ENCODE results near the gene KLHL8. TPM values are rescaled to one million over a fixed set of nuclear protein-coding genes. Genes with fewer than 3 reads are reported as not detected.
A peak's percentile ranks its signal among the peaks of the same experiment; 100 is the strongest.
"Not testable (repeated sequence)": the region's sequence is repeated elsewhere in the genome, so short reads cannot be mapped to it uniquely, and the experiment has no call there.

The KLHL8 gene
- total RNA-seq, 2 donors from 2014 or later = 15.7 to 18.8 TPM

DNA sequence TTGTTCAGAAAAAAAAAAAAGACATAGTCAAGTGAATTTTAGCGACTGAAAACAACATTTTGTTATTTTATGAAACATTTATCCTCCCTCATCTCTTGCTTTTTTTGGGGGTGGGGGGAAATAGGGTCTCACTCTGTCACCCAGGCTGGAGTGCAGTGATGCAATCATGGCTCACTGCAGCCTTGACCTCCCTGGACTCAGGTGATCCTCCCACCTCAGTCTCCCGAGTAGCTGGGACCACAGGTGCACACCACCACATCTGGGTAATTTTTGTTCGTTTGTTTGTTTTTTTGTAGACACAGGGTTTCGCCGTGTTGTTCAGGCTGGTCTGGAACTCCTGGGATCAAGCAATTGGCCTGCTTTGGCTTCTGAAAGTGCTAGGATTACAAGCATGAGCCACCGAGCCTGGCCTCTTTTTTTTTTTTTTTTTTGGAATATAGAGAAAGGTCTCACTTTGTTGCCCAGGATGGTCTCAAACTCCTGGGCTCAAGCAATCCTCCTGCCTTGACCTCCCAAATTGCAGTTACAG, 3.1 kb downstream of the KLHL8 start:
- H3K27me3 Mint-ChIP-seq; H3K36me3 Mint-ChIP-seq; H3K9me3 Mint-ChIP-seq; H3K27ac Mint-ChIP-seq; H3K4me3 Mint-ChIP-seq; ATAC-seq; DNase-seq (ENCODE audit: low spot score): not testable (repeated sequence)
- H3K4me1 Mint-ChIP-seq (ENCODE audit: low read depth in 2 of 2) = peaks cover 13 to 14% of the 10 kb centered on the region in 2 donors

DNA sequence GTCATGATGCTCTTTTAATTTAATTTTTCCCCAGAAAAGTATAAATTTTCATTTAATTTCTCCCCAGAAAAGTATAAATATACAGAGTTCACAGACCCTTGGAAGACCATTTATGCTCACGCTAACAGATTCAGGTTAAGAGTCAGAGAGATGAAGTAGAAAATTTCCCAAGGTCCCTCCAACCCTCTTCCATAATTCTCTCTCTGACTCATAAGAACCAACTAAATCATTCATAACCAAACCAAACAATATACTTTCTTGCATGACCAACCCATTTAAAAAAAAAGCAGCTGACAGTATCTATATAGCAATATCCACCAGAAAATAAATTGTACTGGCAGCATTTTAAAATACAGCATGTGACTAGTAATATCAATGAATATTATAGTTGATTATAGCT, 3.9 kb downstream of the KLHL8 start:
- no peak for ATAC-seq
- Mint-ChIP-seq H3K4me1 (ENCODE audit: low read depth in 2 of 2) (peaks cover 13 to 14% of the 10 kb centered on the region in 2 donors), H3K36me3 (no peaks in the 10 kb centered on the region), H3K4me3 (no peak overlapping the region), H3K27ac (no peak overlapping the region), H3K9me3 (no peaks in the 10 kb centered on the region), H3K27me3 (no peaks in the 10 kb centered on the region)
- no peak for DNase-seq (ENCODE audit: low spot score)

DNA sequence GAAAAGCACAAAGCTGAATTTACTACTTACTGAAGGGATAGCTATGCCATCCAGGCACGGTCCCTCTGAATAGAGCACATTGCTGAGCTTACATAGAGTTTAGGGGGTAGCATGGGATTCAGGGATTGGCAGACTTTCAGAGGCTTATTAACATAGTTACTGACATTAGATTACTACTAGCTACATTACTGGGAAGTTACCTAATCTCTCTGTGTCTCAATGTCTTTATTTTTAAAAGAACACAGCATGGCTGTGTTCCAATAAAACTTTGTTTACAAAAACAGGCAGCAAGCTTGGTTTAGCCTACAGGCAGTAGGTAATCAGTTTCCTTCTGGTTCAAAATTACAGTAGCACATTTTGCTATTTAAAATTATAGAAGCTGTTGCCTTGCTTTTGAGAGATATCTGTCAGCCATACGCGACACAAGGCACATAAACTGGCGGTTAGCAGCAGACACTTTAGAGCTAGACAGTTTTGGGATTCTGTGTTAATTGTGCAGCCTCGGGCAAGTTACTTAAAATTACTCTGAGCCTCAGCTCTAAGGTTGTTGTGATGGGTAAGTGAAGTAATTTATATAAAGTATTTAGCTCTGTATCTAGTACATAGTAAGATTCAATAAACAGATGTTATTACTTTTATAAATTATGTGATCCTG, 6.9 kb downstream of the KLHL8 start:
- Mint-ChIP-seq H3K4me1 (ENCODE audit: low read depth in 2 of 2) (peaks cover 11% of the 10 kb centered on the region in 2 donors), H3K27me3 (no peaks in the 10 kb centered on the region), H3K27ac (no peak overlapping the region), H3K36me3 (no peaks in the 10 kb centered on the region), H3K9me3 (no peaks in the 10 kb centered on the region), H3K4me3 (no peak overlapping the region)
- DNase-seq (ENCODE audit: low spot score) = no peak
- no peak for ATAC-seq

DNA sequence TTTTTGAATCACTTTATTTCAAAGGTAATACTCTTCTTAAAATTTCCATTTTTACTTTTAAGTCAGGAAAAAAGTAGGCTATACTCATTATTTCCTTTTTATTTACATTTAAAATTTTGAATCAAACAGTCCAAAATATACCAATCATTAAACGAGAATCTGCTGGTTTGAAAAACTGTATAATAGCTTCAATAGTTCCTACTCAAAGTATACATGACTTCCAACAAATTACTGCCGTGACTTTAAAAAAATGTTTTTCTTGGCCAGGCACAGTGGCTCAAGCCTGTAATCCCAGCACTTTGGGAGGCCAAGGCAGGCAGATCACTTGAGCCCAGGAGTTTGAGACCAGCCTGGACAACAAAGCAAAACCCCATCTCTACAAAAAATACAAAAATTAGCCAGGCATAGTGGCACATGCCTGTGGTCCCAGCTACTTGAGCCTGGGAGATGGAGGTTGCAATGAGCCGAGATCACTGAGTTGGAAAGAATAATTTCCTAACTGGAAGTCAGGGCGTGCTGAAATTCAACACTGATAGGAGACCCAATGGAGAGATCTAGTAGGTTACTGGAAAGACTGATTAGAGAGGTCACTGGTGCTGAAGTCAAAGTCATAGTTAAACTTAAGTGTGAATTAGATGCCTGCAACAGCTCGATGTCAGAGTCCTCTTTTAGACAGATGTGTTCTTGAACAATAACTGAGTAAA, 9.0 kb downstream of the KLHL8 start:
- DNase-seq (ENCODE audit: low spot score) (no peak), ATAC-seq (no peak)
- H3K4me3 Mint-ChIP-seq = no peak overlapping the region

DNA sequence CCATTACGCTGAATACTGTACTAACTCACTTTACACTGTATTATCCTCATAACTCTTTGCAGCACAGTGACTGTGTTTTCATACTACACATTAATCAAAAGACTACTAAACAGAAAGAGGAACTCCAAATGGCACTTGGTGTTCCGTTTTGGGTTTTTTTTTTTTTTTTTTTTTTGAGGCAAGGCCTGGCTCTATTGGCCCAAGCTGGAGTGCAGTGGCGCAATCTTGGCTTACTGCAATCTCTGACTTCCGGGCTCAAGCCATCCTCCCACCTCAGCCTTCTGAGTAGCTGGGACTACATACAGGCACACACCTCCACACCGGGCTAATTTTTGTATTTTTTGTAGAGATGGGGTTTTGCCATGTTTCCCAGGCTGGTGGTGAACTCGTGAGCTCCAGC, 10.7 kb downstream of the KLHL8 start:
- peak overlapping the region; percentile 32 to 93 for H3K27ac Mint-ChIP-seq
- H3K9me3 Mint-ChIP-seq = no peaks in the 10 kb centered on the region
- peak; percentile 85 for DNase-seq (ENCODE audit: low spot score)
- peak overlapping the region; percentile 75 for H3K4me3 Mint-ChIP-seq
- peak; percentile 91 to 95 for ATAC-seq
- H3K36me3 Mint-ChIP-seq = no peaks in the 10 kb centered on the region
- H3K4me1 Mint-ChIP-seq (ENCODE audit: low read depth in 2 of 2) = peaks cover 7 to 11% of the 10 kb centered on the region in 2 donors
- no peaks in the 10 kb centered on the region for H3K27me3 Mint-ChIP-seq

More for the DNA sequence above, 9.0 kb downstream of the KLHL8 start:
- Mint-ChIP-seq H3K36me3 (no peaks in the 10 kb centered on the region), H3K27me3 (no peaks in the 10 kb centered on the region), H3K27ac (peak overlapping the region in 1 of 2 donors; percentile 80), H3K4me1 (ENCODE audit: low read depth in 2 of 2) (peaks cover 8 to 11% of the 10 kb centered on the region in 2 donors), H3K9me3 (no peaks in the 10 kb centered on the region)

DNA sequence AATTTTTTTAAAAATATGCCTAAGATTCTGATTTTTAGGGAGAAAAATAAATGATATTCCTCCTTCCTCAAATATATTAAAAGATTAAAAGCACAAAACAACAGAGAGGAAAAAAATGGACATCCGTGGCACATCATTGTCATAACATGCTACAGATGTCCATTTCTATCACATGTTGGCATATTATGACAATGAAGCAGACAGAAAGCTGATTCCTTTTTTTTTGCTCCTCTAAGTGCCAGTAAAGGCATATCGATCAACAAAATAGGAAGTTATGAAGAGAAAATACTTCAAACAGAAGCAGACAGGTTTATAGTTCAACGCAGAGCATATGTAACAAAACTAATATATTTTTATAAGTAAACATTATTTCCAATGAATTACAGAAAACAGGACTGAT, 11.2 kb downstream of the KLHL8 start:
- H3K27me3 Mint-ChIP-seq = no peaks in the 10 kb centered on the region
- DNase-seq (ENCODE audit: low spot score) (no peak), ATAC-seq (no peak)
- no peaks in the 10 kb centered on the region for H3K36me3 Mint-ChIP-seq
- H3K9me3 Mint-ChIP-seq = no peaks in the 10 kb centered on the region
- H3K4me3 Mint-ChIP-seq = peak overlapping the region; percentile 75
- H3K4me1 Mint-ChIP-seq (ENCODE audit: low read depth in 2 of 2) = peaks cover 7 to 11% of the 10 kb centered on the region in 2 donors
- H3K27ac Mint-ChIP-seq = peak overlapping the region; percentile 32 to 93

DNA sequence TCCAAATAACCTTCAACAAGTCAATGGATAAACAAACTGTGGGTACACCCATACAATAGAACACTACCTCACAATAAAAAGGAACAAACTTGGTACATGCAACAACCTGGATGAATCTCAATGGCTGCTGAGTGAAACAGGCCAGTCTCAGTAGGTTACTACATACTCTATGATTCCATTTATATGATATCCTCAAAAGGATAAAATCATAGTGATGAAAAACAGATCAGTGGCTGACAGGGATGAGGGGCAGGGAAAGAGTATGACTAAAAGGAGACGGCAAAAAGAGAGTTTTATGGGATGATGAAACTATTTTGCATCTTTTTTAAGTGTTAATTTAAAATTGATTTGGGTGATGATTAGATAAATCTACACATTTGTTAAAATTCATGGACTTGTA, 15.9 kb downstream of the KLHL8 start:
- H3K4me3 Mint-ChIP-seq = no peak overlapping the region
- peaks cover 5 to 8% of the 10 kb centered on the region in 2 donors for H3K4me1 Mint-ChIP-seq (ENCODE audit: low read depth in 2 of 2)
- H3K9me3 Mint-ChIP-seq = peaks cover 8% of the 10 kb centered on the region
- no peak for DNase-seq (ENCODE audit: low spot score)
- H3K36me3 Mint-ChIP-seq = peaks cover 17% of the 10 kb centered on the region
- no peak for ATAC-seq
- no peak overlapping the region for H3K27ac Mint-ChIP-seq
- no peaks in the 10 kb centered on the region for H3K27me3 Mint-ChIP-seq

DNA sequence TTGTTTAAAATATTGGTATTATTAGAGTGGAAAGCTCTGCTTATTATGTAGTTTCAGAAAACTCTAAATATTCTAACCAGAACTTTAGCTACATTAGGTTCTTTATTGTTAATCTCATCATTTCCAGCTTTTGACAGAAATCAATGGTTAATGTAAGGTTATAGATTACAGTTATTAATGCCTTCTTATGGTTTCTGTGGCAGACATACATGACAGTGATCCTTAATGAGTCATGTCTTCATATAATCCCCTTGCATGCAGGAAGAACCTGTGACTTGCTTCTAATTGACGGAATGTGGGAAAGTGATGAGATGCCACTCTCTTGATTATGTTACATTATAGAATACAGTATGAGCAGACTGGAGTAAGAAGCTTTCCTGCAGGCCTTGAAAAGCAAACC, 23.5 kb downstream of the KLHL8 start:
- Mint-ChIP-seq H3K27me3 (no peaks in the 10 kb centered on the region), H3K9me3 (no peaks in the 10 kb centered on the region), H3K4me3 (no peak overlapping the region), H3K27ac (no peak overlapping the region), H3K36me3 (peaks cover 6% of the 10 kb centered on the region), H3K4me1 (ENCODE audit: low read depth in 2 of 2) (peaks cover 7 to 12% of the 10 kb centered on the region in 2 donors)
- DNase-seq (ENCODE audit: low spot score) = no peak
- no peak for ATAC-seq

DNA sequence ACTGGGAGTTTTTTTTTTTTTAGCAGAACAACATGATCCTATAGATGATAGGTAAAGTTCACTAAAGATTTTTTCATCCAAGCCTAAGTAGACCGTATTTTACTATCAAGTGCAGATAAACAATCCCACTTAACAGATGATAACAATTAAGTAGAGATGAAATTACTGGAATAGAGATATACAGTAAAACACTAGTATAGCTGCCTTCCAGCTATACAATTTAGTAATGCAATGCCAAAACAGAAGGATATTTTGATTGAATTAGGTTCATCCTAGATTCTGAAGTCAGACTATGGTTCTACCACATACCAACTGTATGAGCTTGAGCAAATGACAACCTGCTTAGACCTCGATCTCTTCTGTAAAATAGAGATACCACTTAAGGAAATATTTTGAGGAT, 24.3 kb downstream of the KLHL8 start:
- Mint-ChIP-seq H3K27ac (no peak overlapping the region), H3K27me3 (no peaks in the 10 kb centered on the region), H3K9me3 (no peaks in the 10 kb centered on the region), H3K36me3 (peaks cover 3% of the 10 kb centered on the region), H3K4me3 (no peak overlapping the region), H3K4me1 (ENCODE audit: low read depth in 2 of 2) (peaks cover 3 to 12% of the 10 kb centered on the region in 2 donors)
- no peak for DNase-seq (ENCODE audit: low spot score)
- ATAC-seq = no peak

DNA sequence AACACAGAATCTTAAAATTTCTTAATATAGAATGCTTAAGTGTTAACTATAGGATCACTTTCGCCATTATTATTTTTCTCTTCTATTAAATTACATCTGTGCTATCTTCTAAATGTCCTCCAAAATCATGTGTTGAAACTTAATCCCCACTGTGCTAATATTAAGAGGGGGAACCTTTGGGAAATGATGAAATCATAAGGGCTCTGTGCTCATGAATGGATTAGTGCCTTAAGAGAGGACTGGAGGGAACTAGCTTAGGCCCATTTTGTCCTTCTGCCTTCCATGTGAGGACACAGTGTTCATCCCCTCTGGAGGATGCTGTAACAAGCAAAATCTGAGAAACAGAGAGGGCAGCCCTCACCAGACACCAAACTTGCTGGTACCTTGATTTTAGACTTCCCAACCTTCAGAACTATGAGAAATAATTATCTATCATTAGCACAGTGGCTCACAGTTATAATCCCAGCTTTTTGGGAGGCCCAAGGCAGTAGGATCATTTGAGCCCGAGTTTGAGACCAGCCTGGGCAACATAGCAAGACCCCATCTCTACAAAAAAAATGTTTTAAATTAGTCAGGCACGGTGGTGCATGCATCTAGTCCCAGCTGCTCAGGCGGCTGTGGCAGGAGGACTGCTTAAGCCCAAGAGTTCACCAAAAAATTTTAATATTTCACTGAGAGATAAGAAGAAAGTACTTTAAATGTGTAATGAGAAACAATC, 26.3 kb downstream of the KLHL8 start:
- no peak overlapping the region for H3K4me3 Mint-ChIP-seq
- H3K9me3 Mint-ChIP-seq = no peaks in the 10 kb centered on the region
- H3K4me1 Mint-ChIP-seq (ENCODE audit: low read depth in 2 of 2) = peaks cover 0 to 10% of the 10 kb centered on the region in 2 donors
- no peaks in the 10 kb centered on the region for H3K36me3 Mint-ChIP-seq
- H3K27me3 Mint-ChIP-seq = no peaks in the 10 kb centered on the region
- H3K27ac Mint-ChIP-seq = no peak overlapping the region
- DNase-seq (ENCODE audit: low spot score) (no peak), ATAC-seq (no peak)

DNA sequence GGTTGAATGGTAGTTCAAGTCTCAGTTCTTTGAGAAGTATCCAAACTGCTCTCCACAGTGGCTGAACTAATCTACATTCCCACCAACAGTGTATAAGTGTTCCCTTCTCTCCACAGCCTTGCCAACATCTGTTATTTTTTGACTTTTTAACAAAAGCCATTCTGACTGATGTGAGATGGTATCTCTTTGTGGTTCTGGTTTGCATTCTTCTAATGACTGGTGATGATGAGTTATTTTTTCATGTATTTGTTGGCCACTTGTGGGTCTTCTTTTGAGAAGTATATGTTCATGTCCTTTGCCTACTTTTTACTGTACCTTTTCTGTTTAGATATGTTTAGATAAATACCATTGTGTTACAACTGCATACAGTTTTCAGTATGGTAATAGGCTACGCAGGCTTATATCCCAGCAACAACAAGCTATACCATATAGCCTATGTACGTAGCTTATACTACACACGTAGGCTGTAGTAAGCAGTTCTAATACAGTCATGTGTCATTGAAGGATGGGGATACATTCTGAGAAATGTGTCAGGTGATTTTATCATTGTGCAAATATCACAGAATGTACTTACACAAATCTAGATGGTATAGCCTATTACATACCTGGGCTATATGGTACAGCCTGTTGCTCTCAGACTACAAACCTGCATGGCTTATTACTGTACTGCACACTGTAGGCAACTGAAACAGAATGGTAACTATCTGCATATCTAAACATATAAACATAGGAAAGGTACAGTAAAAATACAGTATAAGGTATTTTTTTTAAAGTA, 28.1 kb downstream of the KLHL8 start:
- DNase-seq (ENCODE audit: low spot score) (no peak), ATAC-seq (no peak)
- no peak overlapping the region for H3K4me3 Mint-ChIP-seq
- H3K27me3 Mint-ChIP-seq = no peaks in the 10 kb centered on the region
- peaks cover 0 to 2% of the 10 kb centered on the region in 2 donors for H3K4me1 Mint-ChIP-seq (ENCODE audit: low read depth in 2 of 2)
- no peak overlapping the region for H3K27ac Mint-ChIP-seq
- H3K9me3 Mint-ChIP-seq = no peaks in the 10 kb centered on the region
- no peaks in the 10 kb centered on the region for H3K36me3 Mint-ChIP-seq

DNA sequence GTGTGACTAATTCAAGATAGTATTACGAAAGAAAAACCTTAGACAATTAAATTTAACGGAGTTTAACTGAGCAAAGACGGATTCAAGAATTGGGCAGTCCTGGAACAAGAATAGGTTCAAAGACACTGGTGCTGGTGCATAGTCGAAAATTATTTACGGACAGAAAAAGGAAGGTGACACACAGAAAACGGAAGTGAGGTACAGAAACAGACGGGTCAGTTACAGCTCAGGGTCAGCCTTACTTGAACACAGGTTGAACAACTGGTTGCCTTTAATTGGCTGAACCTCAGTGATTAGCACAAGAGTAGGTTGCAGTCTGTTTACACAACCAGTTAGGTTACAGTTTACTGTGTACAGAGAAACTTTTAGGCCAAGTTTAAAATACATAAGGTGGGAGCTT, 31.5 kb downstream of the KLHL8 start:
- DNase-seq (ENCODE audit: low spot score) = no peak
- no peak overlapping the region for H3K4me3 Mint-ChIP-seq
- H3K9me3 Mint-ChIP-seq = no peaks in the 10 kb centered on the region
- ATAC-seq = no peak
- H3K36me3 Mint-ChIP-seq = no peaks in the 10 kb centered on the region
- H3K4me1 Mint-ChIP-seq (ENCODE audit: low read depth in 2 of 2) = no peaks in the 10 kb centered on the region
- H3K27me3 Mint-ChIP-seq = no peaks in the 10 kb centered on the region
- H3K27ac Mint-ChIP-seq = no peak overlapping the region

DNA sequence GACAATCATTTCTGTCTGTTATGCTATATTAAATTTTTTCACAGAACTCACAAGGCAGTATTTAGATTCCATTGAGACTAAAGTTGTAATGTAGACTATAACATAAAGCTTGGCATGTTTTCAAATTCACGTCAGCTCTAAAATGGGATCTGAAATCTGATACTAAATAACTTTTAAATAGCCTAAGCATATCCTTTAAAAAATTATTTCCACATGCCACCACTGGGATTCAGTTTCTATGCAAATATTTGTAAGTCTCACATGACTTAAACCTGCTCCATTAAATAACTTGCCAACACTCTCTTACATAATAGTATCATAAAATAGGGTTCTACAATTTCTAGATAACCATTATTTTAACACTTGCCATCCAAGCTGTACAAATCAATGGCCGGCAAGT, 32.4 kb downstream of the KLHL8 start:
- ATAC-seq (no peak), DNase-seq (ENCODE audit: low spot score) (no peak)
- Mint-ChIP-seq H3K4me1 (ENCODE audit: low read depth in 2 of 2) (no peaks in the 10 kb centered on the region), H3K4me3 (no peak overlapping the region), H3K9me3 (no peaks in the 10 kb centered on the region), H3K27ac (no peak overlapping the region), H3K36me3 (no peaks in the 10 kb centered on the region), H3K27me3 (no peaks in the 10 kb centered on the region)

All from natural killer cell treated with Interleukin-12 subunit alpha and Interleukin-12 subunit beta and Interleukin-15 and Interleukin-18, amount 100 ng/mL, for 72 hours (primary cell).